Measurements from ENCODE around the gene BTN1A1.
A peak's percentile ranks its signal among the peaks of the same experiment; 100 is the strongest.

Gene BTN1A1

DNA sequence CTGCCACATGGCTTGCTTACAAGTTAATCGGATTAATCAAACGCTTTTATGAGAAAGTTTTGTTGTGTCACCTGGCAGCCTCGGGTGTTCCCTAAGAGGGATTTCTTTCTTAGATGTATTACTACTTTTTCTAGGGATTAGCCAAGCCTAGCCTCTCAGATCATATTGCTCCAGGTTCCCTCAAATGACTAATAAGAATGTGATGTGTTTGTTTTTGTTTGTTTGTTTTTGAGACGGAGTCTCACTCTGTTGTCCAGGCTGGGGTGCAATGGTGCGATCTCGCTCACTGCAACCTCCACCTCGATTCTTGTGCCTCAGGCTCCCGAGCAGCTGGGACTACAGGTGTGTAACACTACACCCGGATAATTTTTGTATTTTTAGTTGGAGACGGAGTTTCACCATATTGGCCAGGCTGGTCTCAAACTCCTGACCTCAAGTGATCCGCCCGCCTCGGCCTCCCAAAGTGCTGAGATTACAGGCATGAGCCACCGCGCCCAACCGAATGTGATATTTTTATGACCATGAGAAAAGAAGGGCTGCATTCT lies 39.0 kb downstream of the BTN1A1 start (continued):
- TF ChIP-seq, protein P1, sequence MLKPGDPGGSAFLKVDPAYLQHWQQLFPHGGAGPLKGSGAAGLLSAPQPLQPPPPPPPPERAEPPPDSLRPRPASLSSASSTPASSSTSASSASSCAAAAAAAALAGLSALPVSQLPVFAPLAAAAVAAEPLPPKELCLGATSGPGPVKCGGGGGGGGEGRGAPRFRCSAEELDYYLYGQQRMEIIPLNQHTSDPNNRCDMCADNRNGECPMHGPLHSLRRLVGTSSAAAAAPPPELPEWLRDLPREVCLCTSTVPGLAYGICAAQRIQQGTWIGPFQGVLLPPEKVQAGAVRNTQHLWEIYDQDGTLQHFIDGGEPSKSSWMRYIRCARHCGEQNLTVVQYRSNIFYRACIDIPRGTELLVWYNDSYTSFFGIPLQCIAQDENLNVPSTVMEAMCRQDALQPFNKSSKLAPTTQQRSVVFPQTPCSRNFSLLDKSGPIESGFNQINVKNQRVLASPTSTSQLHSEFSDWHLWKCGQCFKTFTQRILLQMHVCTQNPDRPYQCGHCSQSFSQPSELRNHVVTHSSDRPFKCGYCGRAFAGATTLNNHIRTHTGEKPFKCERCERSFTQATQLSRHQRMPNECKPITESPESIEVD (tag by site-specific recombination; IDR thresholded peaks at IDR 0.05), result no peak
- TF ChIP-seq ZNF621 (tag by site-specific recombination; IDR thresholded peaks at IDR 0.05) (no peak), ZNF473 (tag by site-specific recombination; IDR thresholded peaks at IDR 0.05) (no peak)

DNA sequence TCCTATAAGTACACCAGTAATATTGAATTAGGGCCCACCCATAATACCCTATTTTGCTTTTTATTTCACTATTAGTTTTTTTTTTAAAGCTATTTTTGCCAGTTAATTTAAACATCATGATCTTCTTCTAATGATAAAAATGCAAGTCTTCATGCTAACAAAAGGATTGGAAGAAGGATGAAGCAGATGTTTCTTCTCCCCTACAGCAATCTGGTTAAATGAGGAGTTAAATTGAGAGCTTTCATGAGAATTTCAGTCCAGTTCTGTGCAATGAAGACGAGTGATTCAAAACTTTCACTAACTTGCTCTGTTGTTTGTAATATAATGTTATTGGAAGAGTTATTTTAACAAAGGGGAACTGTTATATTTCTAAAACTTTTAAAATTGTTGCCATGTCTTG lies 41.5 kb downstream of the BTN1A1 start:
- no peaks in the 10 kb centered on the region for H3K4me1 ChIP-seq (ENCODE audit: control insufficient read depth, insufficient read depth, low read length)
- CTCF ChIA-PET, result interaction anchor here (1.1 to 1.4 kb wide), 2 partner anchors 15 to 200 kb away, joined by 4 to 5 read pairs; no protein-coding TSS in a partner anchor

DNA sequence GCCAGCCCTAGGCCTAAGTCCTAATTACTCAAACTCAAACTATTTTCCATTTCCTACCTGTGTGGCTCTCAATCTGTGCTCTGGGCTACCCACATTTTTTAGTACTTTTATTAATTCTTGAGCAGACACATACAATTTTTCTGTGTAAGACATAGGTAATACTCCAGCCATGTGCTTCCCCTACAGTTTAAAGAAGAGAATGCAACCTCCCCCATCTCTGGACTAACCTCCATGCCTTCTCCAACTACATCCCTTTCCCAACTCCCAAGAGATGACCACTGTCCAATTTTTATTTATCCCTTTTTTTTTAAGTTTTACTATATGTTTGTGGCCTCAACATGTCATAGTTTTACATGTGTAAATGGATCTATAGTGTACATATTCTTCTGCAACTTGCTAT lies 43.9 kb downstream of the BTN1A1 start:
- Histone ChIP-seq H3K9me3 (ENCODE audit: control insufficient read depth, insufficient read depth, low read depth, low read length) (no peaks in the 10 kb centered on the region), H3K4me1 (ENCODE audit: control insufficient read depth, insufficient read depth, low read length) (no peaks in the 10 kb centered on the region), H3K4me3 (ENCODE audit: low read depth, low read length) (no peak overlapping the region), H3K36me3 (ENCODE audit: control insufficient read depth in 2 of 2, insufficient read depth in 1 of 2, low read length in 2 of 2) (peaks cover 8 to 30% of the 10 kb centered on the region in 2 experiments), H3K27ac (ENCODE audit: extremely low read depth, low read depth, low read length) (no peak overlapping the region)
- POLR2A ChIA-PET, result interaction anchor here (0.7 kb wide), 1 partner anchor 493 kb away, joined by 5 read pairs; no protein-coding TSS in a partner anchor
- CTCF ChIA-PET, result no interaction called here
- TF ChIP-seq HOXD13 (CRISPR knock-in tag; IDR thresholded peaks at IDR 0.05; ENCODE audit: borderline replicate concordance) (no peak), KLF9 (tag by site-specific recombination; IDR thresholded peaks at IDR 0.05; ENCODE audit: low read depth) (no peak), REPIN1 (tag by site-specific recombination; IDR thresholded peaks at IDR 0.05; ENCODE audit: low read depth) (no peak), IKZF3 (tag by site-specific recombination; IDR thresholded peaks at IDR 0.05) (peak; percentile 67)

More for the DNA sequence above, 41.5 kb downstream of the BTN1A1 start:
- H3K9me3 ChIP-seq (ENCODE audit: control insufficient read depth, insufficient read depth, low read depth, low read length), result no peaks in the 10 kb centered on the region
- peaks cover 8 to 30% of the 10 kb centered on the region in 2 experiments; a peak in 2 of 3 replicates for H3K36me3 ChIP-seq (ENCODE audit: control insufficient read depth in 2 of 2, insufficient read depth in 1 of 2, low read length in 2 of 2)
- TF ChIP-seq ZNF433 (tag by site-specific recombination; IDR thresholded peaks at IDR 0.05; ENCODE audit: low read depth), result no peak
- no peak for TF ChIP-seq MZF1 (tag by site-specific recombination; IDR thresholded peaks at IDR 0.05; ENCODE audit: borderline replicate concordance)
- no peak for TF ChIP-seq ZFP41 (tag by site-specific recombination; IDR thresholded peaks at IDR 0.05; ENCODE audit: borderline replicate concordance)
- TF ChIP-seq, protein P2, sequence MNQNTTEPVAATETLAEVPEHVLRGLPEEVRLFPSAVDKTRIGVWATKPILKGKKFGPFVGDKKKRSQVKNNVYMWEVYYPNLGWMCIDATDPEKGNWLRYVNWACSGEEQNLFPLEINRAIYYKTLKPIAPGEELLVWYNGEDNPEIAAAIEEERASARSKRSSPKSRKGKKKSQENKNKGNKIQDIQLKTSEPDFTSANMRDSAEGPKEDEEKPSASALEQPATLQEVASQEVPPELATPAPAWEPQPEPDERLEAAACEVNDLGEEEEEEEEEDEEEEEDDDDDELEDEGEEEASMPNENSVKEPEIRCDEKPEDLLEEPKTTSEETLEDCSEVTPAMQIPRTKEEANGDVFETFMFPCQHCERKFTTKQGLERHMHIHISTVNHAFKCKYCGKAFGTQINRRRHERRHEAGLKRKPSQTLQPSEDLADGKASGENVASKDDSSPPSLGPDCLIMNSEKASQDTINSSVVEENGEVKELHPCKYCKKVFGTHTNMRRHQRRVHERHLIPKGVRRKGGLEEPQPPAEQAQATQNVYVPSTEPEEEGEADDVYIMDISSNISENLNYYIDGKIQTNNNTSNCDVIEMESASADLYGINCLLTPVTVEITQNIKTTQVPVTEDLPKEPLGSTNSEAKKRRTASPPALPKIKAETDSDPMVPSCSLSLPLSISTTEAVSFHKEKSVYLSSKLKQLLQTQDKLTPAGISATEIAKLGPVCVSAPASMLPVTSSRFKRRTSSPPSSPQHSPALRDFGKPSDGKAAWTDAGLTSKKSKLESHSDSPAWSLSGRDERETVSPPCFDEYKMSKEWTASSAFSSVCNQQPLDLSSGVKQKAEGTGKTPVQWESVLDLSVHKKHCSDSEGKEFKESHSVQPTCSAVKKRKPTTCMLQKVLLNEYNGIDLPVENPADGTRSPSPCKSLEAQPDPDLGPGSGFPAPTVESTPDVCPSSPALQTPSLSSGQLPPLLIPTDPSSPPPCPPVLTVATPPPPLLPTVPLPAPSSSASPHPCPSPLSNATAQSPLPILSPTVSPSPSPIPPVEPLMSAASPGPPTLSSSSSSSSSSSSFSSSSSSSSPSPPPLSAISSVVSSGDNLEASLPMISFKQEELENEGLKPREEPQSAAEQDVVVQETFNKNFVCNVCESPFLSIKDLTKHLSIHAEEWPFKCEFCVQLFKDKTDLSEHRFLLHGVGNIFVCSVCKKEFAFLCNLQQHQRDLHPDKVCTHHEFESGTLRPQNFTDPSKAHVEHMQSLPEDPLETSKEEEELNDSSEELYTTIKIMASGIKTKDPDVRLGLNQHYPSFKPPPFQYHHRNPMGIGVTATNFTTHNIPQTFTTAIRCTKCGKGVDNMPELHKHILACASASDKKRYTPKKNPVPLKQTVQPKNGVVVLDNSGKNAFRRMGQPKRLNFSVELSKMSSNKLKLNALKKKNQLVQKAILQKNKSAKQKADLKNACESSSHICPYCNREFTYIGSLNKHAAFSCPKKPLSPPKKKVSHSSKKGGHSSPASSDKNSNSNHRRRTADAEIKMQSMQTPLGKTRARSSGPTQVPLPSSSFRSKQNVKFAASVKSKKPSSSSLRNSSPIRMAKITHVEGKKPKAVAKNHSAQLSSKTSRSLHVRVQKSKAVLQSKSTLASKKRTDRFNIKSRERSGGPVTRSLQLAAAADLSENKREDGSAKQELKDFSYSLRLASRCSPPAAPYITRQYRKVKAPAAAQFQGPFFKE (tag by site-specific recombination; IDR thresholded peaks at IDR 0.05; ENCODE audit: borderline replicate concordance), result no peak
- no peak for TF ChIP-seq ZNF37A (tag by site-specific recombination; IDR thresholded peaks at IDR 0.05)
- no peak for TF ChIP-seq HOXA7 (CRISPR knock-in tag; IDR thresholded peaks at IDR 0.05; ENCODE audit: borderline replicate concordance)
- no peak for TF ChIP-seq KLF9 (tag by site-specific recombination; IDR thresholded peaks at IDR 0.05; ENCODE audit: low read depth)
- TF ChIP-seq ZNF837 (tag by site-specific recombination; IDR thresholded peaks at IDR 0.05), result no peak
- TF ChIP-seq, protein P3, sequence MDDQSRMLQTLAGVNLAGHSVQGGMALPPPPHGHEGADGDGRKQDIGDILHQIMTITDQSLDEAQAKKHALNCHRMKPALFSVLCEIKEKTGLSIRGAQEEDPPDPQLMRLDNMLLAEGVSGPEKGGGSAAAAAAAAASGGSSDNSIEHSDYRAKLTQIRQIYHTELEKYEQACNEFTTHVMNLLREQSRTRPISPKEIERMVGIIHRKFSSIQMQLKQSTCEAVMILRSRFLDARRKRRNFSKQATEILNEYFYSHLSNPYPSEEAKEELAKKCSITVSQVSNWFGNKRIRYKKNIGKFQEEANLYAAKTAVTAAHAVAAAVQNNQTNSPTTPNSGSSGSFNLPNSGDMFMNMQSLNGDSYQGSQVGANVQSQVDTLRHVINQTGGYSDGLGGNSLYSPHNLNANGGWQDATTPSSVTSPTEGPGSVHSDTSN (CRISPR knock-in tag; IDR thresholded peaks at IDR 0.05), result no peak
- TF ChIP-seq KLF8 (tag by site-specific recombination; IDR thresholded peaks at IDR 0.05), result no peak
- TF ChIP-seq HOXD13 (CRISPR knock-in tag; IDR thresholded peaks at IDR 0.05; ENCODE audit: borderline replicate concordance), result no peak
- TF ChIP-seq ZNF76 (tag by site-specific recombination; IDR thresholded peaks at IDR 0.05; ENCODE audit: borderline replicate concordance, low read depth), result no peak
- POLR2A ChIA-PET, result no interaction called here
- H3K4me3 ChIP-seq (ENCODE audit: low read depth, low read length), result no peak overlapping the region
- no peak overlapping the region for H3K27ac ChIP-seq (ENCODE audit: extremely low read depth, low read depth, low read length)
